ENCODE measurements around the gene AKR1B15.

DNA sequence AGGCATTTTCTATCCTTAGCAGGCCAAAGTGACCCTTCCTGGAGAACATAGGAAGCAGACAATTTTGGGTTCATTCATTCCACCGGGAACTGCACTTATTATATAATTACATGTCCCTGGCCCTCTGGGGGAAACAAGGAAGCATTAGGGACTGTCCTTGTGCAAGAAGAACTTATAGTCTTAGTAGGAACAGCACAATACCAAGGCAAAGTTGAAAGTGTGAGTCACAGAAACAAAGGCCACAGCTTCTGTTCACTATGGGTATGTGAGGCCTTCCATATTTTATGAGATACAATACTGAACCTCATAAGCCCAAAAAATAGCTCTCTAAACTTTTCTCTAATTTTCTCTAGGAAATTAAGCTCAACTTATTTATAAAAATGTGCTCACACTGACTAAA is 39.9 kb upstream of the AKR1B15 start:
- TF ChIP-seq GABPA (IDR thresholded peaks at IDR 0.05; ENCODE audit: low read depth) (no peak), PBX3 (IDR thresholded peaks at IDR 0.05) (no peak), CTCF (IDR thresholded peaks at IDR 0.05) (no peak)

Data from SK-N-SH (cell line).